Astrocyte of the cerebellum (primary cell): ENCODE results near the gene OTUB2.

ENCODE experiments used
- DNase-seq: peaks from one replicate; pipeline ENCODE4 v3.0.0-alpha.2; 2011; ENCODE audit warnings: low read depth
- H3K4me3 ChIP-seq: 2 replicates; pipeline ENCODE4 v1.5.1; 2011; ENCODE audit warnings: mild to moderate bottlenecking, low read depth, low read length, moderate library complexity
- CTCF ChIP-seq: IDR thresholded peaks from 2 replicates; pipeline ENCODE4 v1.5.1; 2012; ENCODE audit warnings: low read length, low read depth, moderate library complexity, mild to moderate bottlenecking; ENCODE audit errors: missing control alignments
- in situ Hi-C: cut with HindIII; loops from 2 replicates; pipeline ENCODE4 v1.10.0; 2017; ENCODE audit warnings: low sequenced_read_pairs

The OTUB2 gene

GRCh38 chr14:94037954-94038353 lies 11.8 kb downstream of the OTUB2 start:
- DNase-seq: no peak
- H3K4me3 ChIP-seq: no peak overlapping the region
- no peak for TF ChIP-seq CTCF
- in situ Hi-C loops: no loop called here

- in situ Hi-C loops: no loop called here
- no peak for TF ChIP-seq CTCF
- no peak overlapping the region for H3K4me3 ChIP-seq
- DNase-seq: no peak
Observed at GRCh38 chr14:94038510-94038909, 12.4 kb downstream of the OTUB2 start.

- no peak overlapping the region for H3K4me3 ChIP-seq
- TF ChIP-seq CTCF: no peak
- DNase-seq: no peak
- in situ Hi-C loops: no loop called here
Observed at GRCh38 chr14:94038921-94039629, 12.9 kb downstream of the OTUB2 start.

- no peak for TF ChIP-seq CTCF
- DNase-seq: no peak
- H3K4me3 ChIP-seq: no peak overlapping the region
- in situ Hi-C loops: no loop called here
Observed at GRCh38 chr14:94040247-94040646, 14.1 kb downstream of the OTUB2 start.

- no peak overlapping the region for H3K4me3 ChIP-seq
- in situ Hi-C loops: no loop called here
- no peak for DNase-seq
- no peak for TF ChIP-seq CTCF
Observed at GRCh38 chr14:94040796-94041195, 14.7 kb downstream of the OTUB2 start.

DNA sequence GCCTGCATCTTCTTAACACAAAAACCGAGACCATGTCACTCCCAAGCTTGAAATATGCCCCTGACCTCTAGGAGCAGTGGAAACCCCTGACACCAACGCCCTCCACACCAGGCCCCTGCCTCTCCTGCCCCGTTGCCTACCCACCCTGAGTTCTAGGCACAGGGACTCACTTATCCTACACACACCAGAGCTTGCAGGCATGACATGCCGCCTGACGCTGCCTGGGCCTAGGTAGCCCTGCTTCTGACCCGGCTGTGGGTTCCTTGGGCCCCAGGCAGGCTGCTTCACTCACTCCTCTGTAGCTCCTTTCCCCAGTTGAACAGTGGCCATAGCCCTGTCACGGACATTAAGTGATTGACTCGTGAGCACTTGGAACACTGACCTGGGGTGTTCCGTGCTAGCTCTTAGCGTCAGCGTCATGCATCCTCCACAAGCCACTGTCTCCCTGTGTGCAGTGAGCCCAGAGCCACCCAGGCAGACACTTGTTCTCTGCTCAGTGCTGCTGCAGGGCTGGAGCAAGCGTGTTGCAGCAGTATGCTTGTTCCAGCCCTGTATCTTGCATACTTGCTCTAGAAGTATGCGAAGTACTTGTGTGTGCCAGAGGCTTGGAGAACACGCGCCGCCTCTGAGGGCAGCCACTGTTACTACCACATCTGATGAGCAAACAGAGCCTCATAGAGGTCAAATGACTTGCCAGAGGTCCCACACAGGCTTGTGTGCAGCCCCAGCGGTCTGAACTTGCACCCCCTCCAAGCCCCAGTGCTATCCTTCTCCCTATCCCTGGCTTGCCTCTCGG lies 15.6 kb downstream of the OTUB2 start:
- DNase-seq: no peak
- no peak overlapping the region for H3K4me3 ChIP-seq
- in situ Hi-C loops: no loop called here
- no peak for TF ChIP-seq CTCF
